A673 (cell line): ENCODE data around the gene MS4A15.

Source experiments
- EZH2 ChIP-seq: fragments of 200-600 bp; sonication (generic); IDR thresholded peaks from 2 replicates; pipeline ENCODE4 v1.6.1; 2017; ENCODE audit warnings: borderline replicate concordance, low read depth, mild to moderate bottlenecking, mixed read lengths, antibody characterized with exemption, low read length; ENCODE audit not compliant: poor library complexity, severe bottlenecking
- TF ChIP-seq, protein P1 (sequence below): fragments of 300-800, 200-600 bp; sonication (generic); conservative IDR thresholded peaks from 2 replicates; pipeline ENCODE4 v1.5.1; 2017; ENCODE audit warnings: low read depth, mild to moderate bottlenecking, antibody characterized with exemption, low read length, moderate library complexity, mixed read lengths

DNA sequence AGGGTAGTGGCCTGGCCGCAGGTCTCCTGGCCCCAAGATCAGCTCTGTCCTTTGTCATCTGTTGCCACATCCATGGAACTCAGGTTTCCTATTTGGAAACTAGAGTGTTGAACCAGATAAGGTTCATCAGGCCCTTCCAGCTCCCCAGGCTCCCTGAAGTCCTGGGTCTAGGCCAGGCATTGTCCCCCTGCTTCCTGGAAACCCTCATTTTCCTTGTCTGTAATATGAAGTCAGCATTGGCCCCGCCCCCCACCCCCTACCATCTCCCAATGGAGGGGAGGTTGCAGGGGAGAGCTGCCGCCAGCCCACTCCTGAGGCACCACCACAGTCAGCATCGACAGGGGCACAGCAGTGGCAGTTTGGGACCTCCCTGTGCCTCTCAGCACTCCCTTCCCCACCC, 19.5 kb downstream of the MS4A15 start:
- no peak for TF ChIP-seq EZH2
- TF ChIP-seq, protein P1, sequence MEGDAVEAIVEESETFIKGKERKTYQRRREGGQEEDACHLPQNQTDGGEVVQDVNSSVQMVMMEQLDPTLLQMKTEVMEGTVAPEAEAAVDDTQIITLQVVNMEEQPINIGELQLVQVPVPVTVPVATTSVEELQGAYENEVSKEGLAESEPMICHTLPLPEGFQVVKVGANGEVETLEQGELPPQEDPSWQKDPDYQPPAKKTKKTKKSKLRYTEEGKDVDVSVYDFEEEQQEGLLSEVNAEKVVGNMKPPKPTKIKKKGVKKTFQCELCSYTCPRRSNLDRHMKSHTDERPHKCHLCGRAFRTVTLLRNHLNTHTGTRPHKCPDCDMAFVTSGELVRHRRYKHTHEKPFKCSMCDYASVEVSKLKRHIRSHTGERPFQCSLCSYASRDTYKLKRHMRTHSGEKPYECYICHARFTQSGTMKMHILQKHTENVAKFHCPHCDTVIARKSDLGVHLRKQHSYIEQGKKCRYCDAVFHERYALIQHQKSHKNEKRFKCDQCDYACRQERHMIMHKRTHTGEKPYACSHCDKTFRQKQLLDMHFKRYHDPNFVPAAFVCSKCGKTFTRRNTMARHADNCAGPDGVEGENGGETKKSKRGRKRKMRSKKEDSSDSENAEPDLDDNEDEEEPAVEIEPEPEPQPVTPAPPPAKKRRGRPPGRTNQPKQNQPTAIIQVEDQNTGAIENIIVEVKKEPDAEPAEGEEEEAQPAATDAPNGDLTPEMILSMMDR, result no peak
